ENCODE measurements around the gene NOS1AP. TPM values are rescaled to one million over a fixed set of nuclear protein-coding genes. Genes with fewer than 3 reads are reported as not detected.

NOS1AP gene
- total RNA-seq, 1 donor from 2014 or later = 2.0 TPM

GRCh38 chr1:162353078-162353477 is 283.6 kb downstream of the NOS1AP start:
- H3K27ac ChIP-seq = no peak overlapping the region
- no peaks in the 10 kb centered on the region for H3K27me3 ChIP-seq
- H3K9me3 ChIP-seq = no peaks in the 10 kb centered on the region
- DNase-seq (ENCODE audit: extremely low spot score in 2 of 2) = no peak
- no peak for TF ChIP-seq POLR2A (IDR thresholded peaks at IDR 0.05)
- TF ChIP-seq POLR2AphosphoS5 (IDR thresholded peaks at IDR 0.05; ENCODE audit: insufficient read depth in 1 of 2, low read depth in 1 of 2) = no peak
- TF ChIP-seq, protein P1, sequence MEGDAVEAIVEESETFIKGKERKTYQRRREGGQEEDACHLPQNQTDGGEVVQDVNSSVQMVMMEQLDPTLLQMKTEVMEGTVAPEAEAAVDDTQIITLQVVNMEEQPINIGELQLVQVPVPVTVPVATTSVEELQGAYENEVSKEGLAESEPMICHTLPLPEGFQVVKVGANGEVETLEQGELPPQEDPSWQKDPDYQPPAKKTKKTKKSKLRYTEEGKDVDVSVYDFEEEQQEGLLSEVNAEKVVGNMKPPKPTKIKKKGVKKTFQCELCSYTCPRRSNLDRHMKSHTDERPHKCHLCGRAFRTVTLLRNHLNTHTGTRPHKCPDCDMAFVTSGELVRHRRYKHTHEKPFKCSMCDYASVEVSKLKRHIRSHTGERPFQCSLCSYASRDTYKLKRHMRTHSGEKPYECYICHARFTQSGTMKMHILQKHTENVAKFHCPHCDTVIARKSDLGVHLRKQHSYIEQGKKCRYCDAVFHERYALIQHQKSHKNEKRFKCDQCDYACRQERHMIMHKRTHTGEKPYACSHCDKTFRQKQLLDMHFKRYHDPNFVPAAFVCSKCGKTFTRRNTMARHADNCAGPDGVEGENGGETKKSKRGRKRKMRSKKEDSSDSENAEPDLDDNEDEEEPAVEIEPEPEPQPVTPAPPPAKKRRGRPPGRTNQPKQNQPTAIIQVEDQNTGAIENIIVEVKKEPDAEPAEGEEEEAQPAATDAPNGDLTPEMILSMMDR (IDR thresholded peaks at IDR 0.05) = no peak
- no peak overlapping the region for H3K4me3 ChIP-seq
- H3K4me1 ChIP-seq = peaks cover 12% of the 10 kb centered on the region
- H3K36me3 ChIP-seq = no peaks in the 10 kb centered on the region
- intact Hi-C loops (cut with DNase I) = no loop called here

- H3K4me3 ChIP-seq = no peak overlapping the region
- peaks cover 12% of the 10 kb centered on the region for H3K4me1 ChIP-seq
- no peaks in the 10 kb centered on the region for H3K36me3 ChIP-seq
- H3K9me3 ChIP-seq = no peaks in the 10 kb centered on the region
- H3K27me3 ChIP-seq = no peaks in the 10 kb centered on the region
- DNase-seq (ENCODE audit: extremely low spot score in 2 of 2) = no peak
- intact Hi-C loops (cut with DNase I) = no loop called here
- H3K27ac ChIP-seq = no peak overlapping the region
- TF ChIP-seq, protein P1 (IDR thresholded peaks at IDR 0.05) = no peak
- no peak for TF ChIP-seq POLR2AphosphoS5 (IDR thresholded peaks at IDR 0.05; ENCODE audit: insufficient read depth in 1 of 2, low read depth in 1 of 2)
- no peak for TF ChIP-seq POLR2A (IDR thresholded peaks at IDR 0.05)
Observed at GRCh38 chr1:162353702-162354101, 284.2 kb downstream of the NOS1AP start.

- intact Hi-C loops (cut with DNase I) = no loop called here
- no peaks in the 10 kb centered on the region for H3K27me3 ChIP-seq
- H3K9me3 ChIP-seq = no peaks in the 10 kb centered on the region
- H3K27ac ChIP-seq = no peak overlapping the region
- H3K4me1 ChIP-seq = no peaks in the 10 kb centered on the region
- no peaks in the 10 kb centered on the region for H3K36me3 ChIP-seq
- DNase-seq (ENCODE audit: extremely low spot score in 2 of 2) = no peak
- no peak overlapping the region for H3K4me3 ChIP-seq
- TF ChIP-seq, protein P1 (IDR thresholded peaks at IDR 0.05) = peak in 1 of 3 experiments; percentile 17
- no peak for TF ChIP-seq POLR2A (IDR thresholded peaks at IDR 0.05)
- TF ChIP-seq POLR2AphosphoS5 (IDR thresholded peaks at IDR 0.05; ENCODE audit: insufficient read depth in 1 of 2, low read depth in 1 of 2) = no peak
Observed at GRCh38 chr1:162357681-162358266, 288.3 kb downstream of the NOS1AP start.

DNA sequence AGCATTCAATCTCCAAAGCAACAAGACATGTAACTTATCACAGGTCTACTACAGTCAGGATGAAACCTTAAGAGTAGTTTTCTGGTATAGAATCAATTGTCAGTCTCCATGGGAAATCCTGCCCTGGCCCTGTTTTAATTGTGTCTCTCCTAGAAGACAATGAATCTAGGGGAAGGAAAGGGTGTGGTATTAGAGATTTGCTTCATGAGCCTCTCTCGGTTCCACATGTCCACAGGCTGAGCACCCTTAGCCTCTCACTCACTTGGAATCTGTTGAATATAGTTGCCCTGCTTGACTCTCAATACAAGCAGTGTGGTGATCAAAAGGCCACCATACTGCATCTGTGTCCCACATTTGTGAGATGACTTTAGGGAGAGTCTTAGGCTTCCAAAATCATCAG is 289.4 kb downstream of the NOS1AP start:
- no peak overlapping the region for H3K4me3 ChIP-seq
- DNase-seq (ENCODE audit: extremely low spot score in 2 of 2) = no peak
- intact Hi-C loops (cut with DNase I) = no loop called here
- TF ChIP-seq POLR2A (IDR thresholded peaks at IDR 0.05) (no peak), POLR2AphosphoS5 (IDR thresholded peaks at IDR 0.05; ENCODE audit: insufficient read depth in 1 of 2, low read depth in 1 of 2) (no peak)
- TF ChIP-seq, protein P1 (IDR thresholded peaks at IDR 0.05) = no peak
- no peak overlapping the region for H3K27ac ChIP-seq
- no peaks in the 10 kb centered on the region for H3K27me3 ChIP-seq
- H3K4me1 ChIP-seq = no peaks in the 10 kb centered on the region
- no peaks in the 10 kb centered on the region for H3K9me3 ChIP-seq
- no peaks in the 10 kb centered on the region for H3K36me3 ChIP-seq

- Histone ChIP-seq H3K9me3 (no peaks in the 10 kb centered on the region), H3K27ac (no peak overlapping the region), H3K36me3 (no peaks in the 10 kb centered on the region), H3K27me3 (no peaks in the 10 kb centered on the region), H3K4me1 (no peaks in the 10 kb centered on the region), H3K4me3 (no peak overlapping the region)
- TF ChIP-seq POLR2AphosphoS5 (IDR thresholded peaks at IDR 0.05; ENCODE audit: insufficient read depth in 1 of 2, low read depth in 1 of 2) (no peak), POLR2A (IDR thresholded peaks at IDR 0.05) (no peak)
- TF ChIP-seq, protein P1 (IDR thresholded peaks at IDR 0.05) = no peak
- no peak for DNase-seq (ENCODE audit: extremely low spot score in 2 of 2)
- intact Hi-C loops (cut with DNase I) = no loop called here
Observed at GRCh38 chr1:162359523-162360236, 290.2 kb downstream of the NOS1AP start.

All from vagina (tissue), 2 donors.